ENCODE data around the gene OPTN. TPM values are rescaled to one million over a fixed set of nuclear protein-coding genes. Genes with fewer than 3 reads are reported as not detected.

OPTN gene
- total and polyA plus RNA-seq, 10 of the 15 experiments (the other 5 are each of a cell fraction or from before 2014, with no cell fraction given) = 15.2 to 42.4 (median 25.5) TPM

DNA sequence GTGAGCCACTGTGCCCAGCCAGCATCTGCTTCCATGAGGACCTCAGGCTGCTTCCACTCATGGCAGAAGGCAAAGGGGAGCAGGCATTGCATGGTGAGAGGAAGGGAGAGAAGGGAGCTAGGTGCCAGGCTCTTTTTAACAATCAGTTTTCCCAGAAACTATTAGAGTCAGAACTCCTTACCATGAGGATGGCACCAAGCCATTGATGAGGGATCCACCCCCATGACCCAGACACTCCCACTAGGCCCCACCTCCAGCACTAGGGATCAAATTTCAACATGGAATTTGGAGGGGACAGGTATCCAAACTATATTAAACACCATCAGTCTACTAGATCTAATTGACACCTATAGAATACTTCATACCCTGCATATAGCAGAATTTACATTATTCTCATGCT is 47.2 kb downstream of the OPTN start (continued):
- TF ChIP-seq, protein P1, sequence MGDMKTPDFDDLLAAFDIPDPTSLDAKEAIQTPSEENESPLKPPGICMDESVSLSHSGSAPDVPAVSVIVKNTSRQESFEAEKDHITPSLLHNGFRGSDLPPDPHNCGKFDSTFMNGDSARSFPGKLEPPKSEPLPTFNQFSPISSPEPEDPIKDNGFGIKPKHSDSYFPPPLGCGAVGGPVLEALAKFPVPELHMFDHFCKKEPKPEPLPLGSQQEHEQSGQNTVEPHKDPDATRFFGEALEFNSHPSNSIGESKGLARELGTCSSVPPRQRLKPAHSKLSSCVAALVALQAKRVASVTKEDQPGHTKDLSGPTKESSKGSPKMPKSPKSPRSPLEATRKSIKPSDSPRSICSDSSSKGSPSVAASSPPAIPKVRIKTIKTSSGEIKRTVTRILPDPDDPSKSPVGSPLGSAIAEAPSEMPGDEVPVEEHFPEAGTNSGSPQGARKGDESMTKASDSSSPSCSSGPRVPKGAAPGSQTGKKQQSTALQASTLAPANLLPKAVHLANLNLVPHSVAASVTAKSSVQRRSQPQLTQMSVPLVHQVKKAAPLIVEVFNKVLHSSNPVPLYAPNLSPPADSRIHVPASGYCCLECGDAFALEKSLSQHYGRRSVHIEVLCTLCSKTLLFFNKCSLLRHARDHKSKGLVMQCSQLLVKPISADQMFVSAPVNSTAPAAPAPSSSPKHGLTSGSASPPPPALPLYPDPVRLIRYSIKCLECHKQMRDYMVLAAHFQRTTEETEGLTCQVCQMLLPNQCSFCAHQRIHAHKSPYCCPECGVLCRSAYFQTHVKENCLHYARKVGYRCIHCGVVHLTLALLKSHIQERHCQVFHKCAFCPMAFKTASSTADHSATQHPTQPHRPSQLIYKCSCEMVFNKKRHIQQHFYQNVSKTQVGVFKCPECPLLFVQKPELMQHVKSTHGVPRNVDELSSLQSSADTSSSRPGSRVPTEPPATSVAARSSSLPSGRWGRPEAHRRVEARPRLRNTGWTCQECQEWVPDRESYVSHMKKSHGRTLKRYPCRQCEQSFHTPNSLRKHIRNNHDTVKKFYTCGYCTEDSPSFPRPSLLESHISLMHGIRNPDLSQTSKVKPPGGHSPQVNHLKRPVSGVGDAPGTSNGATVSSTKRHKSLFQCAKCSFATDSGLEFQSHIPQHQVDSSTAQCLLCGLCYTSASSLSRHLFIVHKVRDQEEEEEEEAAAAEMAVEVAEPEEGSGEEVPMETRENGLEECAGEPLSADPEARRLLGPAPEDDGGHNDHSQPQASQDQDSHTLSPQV (IDR thresholded peaks at IDR 0.05) = no peak
- no peak for TF ChIP-seq TCF12 (IDR thresholded peaks at IDR 0.05; ENCODE audit: low read depth, low read length)
- no peak for TF ChIP-seq POLR2AphosphoS5 (IDR thresholded peaks at IDR 0.05; ENCODE audit: low read length)
- TF ChIP-seq BCL11A (IDR thresholded peaks at IDR 0.05; ENCODE audit: low read depth, low read length) = no peak
- TF ChIP-seq SPI1 (IDR thresholded peaks at IDR 0.05; ENCODE audit: borderline replicate concordance, insufficient read depth, low read depth, low read length) = no peak
- TF ChIP-seq MYB (IDR thresholded peaks at IDR 0.05; ENCODE audit: borderline replicate concordance, low read depth, low read length) = no peak

DNA sequence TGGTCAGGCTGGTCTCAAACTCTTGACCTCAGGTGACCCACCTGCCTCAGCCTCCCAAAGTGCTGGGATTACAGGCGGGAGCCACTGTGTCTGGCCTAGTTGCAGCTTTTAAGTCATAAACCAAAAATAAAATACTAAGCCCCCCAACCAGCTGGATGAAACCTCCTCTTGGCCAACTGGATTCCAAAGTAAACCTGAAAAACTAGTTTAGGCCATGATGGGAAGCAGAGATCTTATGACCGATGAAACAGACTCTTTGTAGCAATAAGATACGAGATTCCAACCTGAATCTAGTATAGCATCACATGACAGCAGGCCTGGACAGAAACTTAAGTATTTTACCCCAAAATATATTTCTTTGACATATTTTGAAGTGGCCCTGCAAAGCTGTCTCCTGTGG is 52.3 kb downstream of the OPTN start:
- Histone ChIP-seq H3K27ac (ENCODE audit: control insufficient read depth, insufficient read depth) (no peak overlapping the region), H3K4me1 (ENCODE audit: control insufficient read depth, insufficient read depth, low read length) (no peaks in the 10 kb centered on the region), H3K4me3 (no peak overlapping the region), H4K20me1 (ENCODE audit: control insufficient read depth, insufficient read depth) (no peaks in the 10 kb centered on the region), H3K27me3 (replicated peaks in 1 of 2; ENCODE audit: control insufficient read depth in 2 of 2, insufficient read depth in 2 of 2, low read length in 1 of 2) (no peaks in the 10 kb centered on the region), H3K79me2 (ENCODE audit: control insufficient read depth, insufficient read depth, low read length) (no peaks in the 10 kb centered on the region), H3K36me3 (ENCODE audit: control insufficient read depth in 2 of 2, insufficient read depth in 2 of 2, low read length in 1 of 2) (no peaks in the 10 kb centered on the region), H3K9ac (ENCODE audit: control insufficient read depth, insufficient read depth, low read length) (no peak overlapping the region), H3K4me2 (ENCODE audit: control insufficient read depth, insufficient read depth) (no peak overlapping the region), H3K9me3 (replicated peaks; ENCODE audit: control insufficient read depth, insufficient read depth, low read length) (no peaks in the 10 kb centered on the region), H2AFZ (ENCODE audit: control insufficient read depth, low read depth, low read length) (no peak overlapping the region)
- ChIA-PET SMC1A (ENCODE audit: uncharacterized antibody, unreplicated experiment) (no interaction called here), CTCF (interaction anchor here (0.5 to 2.5 kb wide), 2 partner anchors 9 to 79 kb away, joined by 3 to 8 read pairs; partner anchors contain the start of gene MCM10), POLR2A (no interaction called here), RAD21 (ENCODE audit: unreplicated experiment) (no interaction called here)
- DNase-seq (ENCODE audit: low read depth, low spot score) = no peak
- no peak for FAIRE-seq
- WGBS (ENCODE audit: insufficient coverage, insufficient replicate concordance, low lambda C conversion rate, missing lambda C conversion rate) = 51% methylated on average over 3 of the region's 3 CpGs
- intact Hi-C loops (cut with micrococcal nuclease; ENCODE audit: unreplicated experiment) = no loop called here
- BruUV-seq (replicated peaks) = no TSS peak
- ATAC-seq = no peak
- in situ Hi-C loops (cut with MboI) = no loop called here
- TF ChIP-seq, protein P1 (IDR thresholded peaks at IDR 0.05) = no peak
- no peak for TF ChIP-seq HSF1 (IDR thresholded peaks at IDR 0.05; ENCODE audit: low read depth, low read length)
- TF ChIP-seq ZBTB33 (IDR thresholded peaks at IDR 0.05) = no peak
- no peak for TF ChIP-seq ZNF217 (IDR thresholded peaks at IDR 0.05)
- no peak for TF ChIP-seq YY1 (IDR thresholded peaks at IDR 0.05; ENCODE audit: low read depth, low read length)
